Suprapubic skin (tissue), 4 donors: Measurements from ENCODE around the gene CENPX.

Experiments used
- EP300 ChIP-seq: sonication (generic); formaldehyde crosslinking; IDR thresholded peaks from one replicate; pipeline ENCODE4 v1.6.1; 2017; ENCODE audit warnings: antibody characterized with exemption
- POLR2A ChIP-seq, 2 donors: fragments of 450-650 bp; IDR thresholded peaks; one replicate each; pipeline ENCODE4 v1.6.1; 2017; ENCODE audit warnings: antibody characterized with exemption in 2 of 2, mild to moderate bottlenecking in 2 of 2, moderate library complexity in 2 of 2
- POLR2AphosphoS5 ChIP-seq, 3 donors: sonication (generic); formaldehyde crosslinking; IDR thresholded peaks; one replicate each; pipeline ENCODE4 v1.6.1; 2017; ENCODE audit warnings: antibody characterized with exemption in 3 of 3
- TF ChIP-seq, protein P1 (sequence below), 2 donors: fragments of 200-600 bp in 1 of 2; fragments of 450-650 bp in 1 of 2; sonication (generic) in 1 of 2; IDR thresholded peaks; one replicate each; pipeline ENCODE4 v1.5.1; 2016 to 2019; ENCODE audit warnings: antibody characterized with exemption in 2 of 2, mild to moderate bottlenecking in 1 of 2, moderate library complexity in 1 of 2

- TF ChIP-seq, protein P1, sequence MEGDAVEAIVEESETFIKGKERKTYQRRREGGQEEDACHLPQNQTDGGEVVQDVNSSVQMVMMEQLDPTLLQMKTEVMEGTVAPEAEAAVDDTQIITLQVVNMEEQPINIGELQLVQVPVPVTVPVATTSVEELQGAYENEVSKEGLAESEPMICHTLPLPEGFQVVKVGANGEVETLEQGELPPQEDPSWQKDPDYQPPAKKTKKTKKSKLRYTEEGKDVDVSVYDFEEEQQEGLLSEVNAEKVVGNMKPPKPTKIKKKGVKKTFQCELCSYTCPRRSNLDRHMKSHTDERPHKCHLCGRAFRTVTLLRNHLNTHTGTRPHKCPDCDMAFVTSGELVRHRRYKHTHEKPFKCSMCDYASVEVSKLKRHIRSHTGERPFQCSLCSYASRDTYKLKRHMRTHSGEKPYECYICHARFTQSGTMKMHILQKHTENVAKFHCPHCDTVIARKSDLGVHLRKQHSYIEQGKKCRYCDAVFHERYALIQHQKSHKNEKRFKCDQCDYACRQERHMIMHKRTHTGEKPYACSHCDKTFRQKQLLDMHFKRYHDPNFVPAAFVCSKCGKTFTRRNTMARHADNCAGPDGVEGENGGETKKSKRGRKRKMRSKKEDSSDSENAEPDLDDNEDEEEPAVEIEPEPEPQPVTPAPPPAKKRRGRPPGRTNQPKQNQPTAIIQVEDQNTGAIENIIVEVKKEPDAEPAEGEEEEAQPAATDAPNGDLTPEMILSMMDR (IDR thresholded peaks at IDR 0.05) = no peak
- TF ChIP-seq POLR2A (IDR thresholded peaks at IDR 0.05) (no peak), EP300 (no peak), POLR2AphosphoS5 (IDR thresholded peaks at IDR 0.05) (no peak)
These were observed 38.6 kb upstream of the CENPX start for GRCh38 chr17:82061047-82061925.
